GM18867 (cell line): ENCODE data around the gene FBXO46.

ENCODE experiments used
- ATAC-seq: cut with Tn5 transposase; IDR thresholded peaks from one replicate; pipeline ENCODE4 v1.9.1; 2021; ENCODE audit warnings: mild to moderate bottlenecking, moderate library complexity; ENCODE audit not compliant: unreplicated experiment

Gene FBXO46, protein sequence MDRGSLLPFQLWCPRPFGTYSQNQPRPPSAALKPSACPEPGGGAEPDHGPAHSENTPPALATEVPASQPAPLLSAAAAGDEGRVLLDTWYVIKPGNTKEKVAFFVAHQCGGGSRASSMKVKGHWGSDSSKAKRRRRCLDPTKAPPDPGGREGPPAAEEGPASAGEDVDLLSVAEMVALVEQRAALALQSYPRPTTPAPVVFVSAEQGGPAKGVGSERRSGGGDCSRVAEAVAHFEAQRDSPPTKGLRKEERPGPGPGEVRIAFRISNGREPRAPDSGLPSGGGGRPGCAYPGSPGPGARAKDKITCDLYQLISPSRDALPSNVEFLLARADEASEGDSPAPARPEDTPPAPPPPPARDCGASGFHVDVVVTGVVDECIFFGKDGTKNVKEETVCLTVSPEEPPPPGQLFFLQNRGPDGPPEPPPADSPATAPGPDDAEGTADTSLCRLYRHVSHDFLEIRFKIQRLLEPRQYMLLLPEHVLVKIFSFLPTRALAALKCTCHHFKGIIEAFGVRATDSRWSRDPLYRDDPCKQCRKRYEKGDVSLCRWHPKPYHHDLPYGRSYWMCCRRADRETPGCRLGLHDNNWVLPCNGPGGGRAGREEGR

DNA sequence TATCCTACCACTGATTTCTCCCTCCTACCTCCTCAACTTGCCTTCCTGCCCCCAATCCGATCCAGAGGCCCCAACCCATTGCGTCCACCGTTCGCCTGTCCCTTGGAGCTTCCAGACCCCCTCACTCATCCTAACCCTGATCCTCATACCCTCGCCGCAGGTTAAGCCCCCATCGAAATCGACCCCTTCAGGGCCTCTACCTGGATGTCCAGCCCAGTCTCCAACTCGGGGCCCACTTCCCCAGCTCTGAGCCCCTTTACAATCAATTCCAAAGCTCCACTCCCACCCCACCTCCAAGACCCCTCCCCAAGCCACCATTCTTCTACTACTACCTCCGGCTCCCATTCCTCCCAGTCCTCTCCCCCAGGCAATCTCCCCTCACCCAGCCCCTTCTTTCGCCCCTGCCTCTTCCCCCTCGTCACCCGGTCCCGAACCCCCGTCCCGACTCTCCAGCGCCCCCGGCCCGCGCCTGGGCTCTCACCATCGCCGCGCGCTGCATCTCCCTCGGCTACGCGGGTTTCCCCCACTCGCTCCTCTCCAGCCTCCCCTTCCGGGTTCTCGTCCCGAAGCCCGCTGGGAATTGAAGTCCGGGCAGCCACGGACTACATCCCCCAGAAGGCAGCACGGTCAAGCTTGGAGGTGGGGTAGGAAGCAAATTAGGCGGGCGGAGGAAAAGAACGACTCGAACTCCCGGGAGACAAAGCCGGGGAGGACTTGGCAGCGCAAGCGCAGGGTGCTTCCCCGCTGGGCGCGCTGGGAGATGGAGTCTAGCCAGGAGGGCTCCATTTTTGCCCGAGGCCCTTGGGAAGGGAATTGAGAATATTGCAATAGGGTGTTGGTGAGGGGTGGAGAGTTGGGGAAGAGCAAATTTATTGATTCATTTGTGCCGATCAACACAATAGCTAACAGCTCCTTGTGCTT lies at the start of gene FBXO46:
Gene FBXO46 (minus strand): TSS at position 529 of the 921 bp plus-strand sequence. CDS start 17,401 bp downstream, outside the sequence.
- peak; percentile 93 for ATAC-seq

DNA sequence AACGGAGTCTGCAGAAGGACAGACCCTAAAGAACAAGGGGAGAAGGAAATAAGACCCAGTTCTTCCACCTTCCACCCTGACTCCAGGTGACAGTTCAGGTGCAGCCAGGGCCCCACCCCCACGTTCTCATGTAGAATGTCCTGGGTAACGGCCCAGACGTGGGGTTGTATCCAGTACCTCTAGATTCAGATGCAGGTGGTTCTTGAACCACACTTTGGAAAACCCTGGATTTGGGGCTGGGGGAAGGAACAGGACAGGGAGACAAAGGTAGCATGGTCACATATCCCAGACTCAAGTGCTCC lies 49.4 kb upstream of the FBXO46 start:
- ATAC-seq: no peak

GRCh38 chr19:45779231-45780145 lies 48.8 kb upstream of the FBXO46 start:
- ATAC-seq: peak; percentile 83

GRCh38 chr19:45778010-45778661 lies 47.4 kb upstream of the FBXO46 start:
- no peak for ATAC-seq

DNA sequence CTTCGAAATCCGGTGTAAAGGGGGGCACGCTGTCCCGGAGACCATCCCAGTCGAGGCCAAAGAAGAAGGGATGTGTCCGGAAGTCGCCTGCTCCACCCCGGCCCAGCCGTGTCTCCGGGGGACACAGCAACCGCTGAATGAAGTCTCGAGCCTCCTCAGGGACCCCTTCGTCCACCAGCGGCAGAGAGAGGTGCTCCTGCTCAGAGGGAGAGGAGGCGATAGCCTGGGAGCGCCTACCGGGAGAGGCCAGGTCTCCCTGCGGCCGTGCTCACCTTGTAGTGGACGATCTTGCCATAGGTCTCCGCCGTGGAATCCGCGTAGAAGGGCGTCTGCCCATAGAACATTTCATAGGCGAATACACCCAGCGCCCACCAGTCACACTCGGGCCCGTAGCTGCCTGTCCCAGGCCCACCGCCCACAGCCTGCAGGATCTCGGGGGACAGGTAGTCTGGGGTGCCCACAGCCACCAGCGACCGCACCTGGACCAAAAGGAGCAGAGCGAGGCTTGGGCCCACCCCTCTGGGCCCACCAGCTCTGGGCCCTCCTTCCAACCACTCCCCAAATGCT lies 46.8 kb upstream of the FBXO46 start:
- no peak for ATAC-seq

GRCh38 chr19:45774765-45775164 lies 44.1 kb upstream of the FBXO46 start:
- ATAC-seq: no peak

GRCh38 chr19:45773384-45773783 lies 42.7 kb upstream of the FBXO46 start:
- no peak for ATAC-seq

- ATAC-seq: no peak
These were observed 42.2 kb upstream of the FBXO46 start for GRCh38 chr19:45772912-45773311.

- no peak for ATAC-seq
These were observed 41.6 kb upstream of the FBXO46 start for GRCh38 chr19:45772130-45772840.

DNA sequence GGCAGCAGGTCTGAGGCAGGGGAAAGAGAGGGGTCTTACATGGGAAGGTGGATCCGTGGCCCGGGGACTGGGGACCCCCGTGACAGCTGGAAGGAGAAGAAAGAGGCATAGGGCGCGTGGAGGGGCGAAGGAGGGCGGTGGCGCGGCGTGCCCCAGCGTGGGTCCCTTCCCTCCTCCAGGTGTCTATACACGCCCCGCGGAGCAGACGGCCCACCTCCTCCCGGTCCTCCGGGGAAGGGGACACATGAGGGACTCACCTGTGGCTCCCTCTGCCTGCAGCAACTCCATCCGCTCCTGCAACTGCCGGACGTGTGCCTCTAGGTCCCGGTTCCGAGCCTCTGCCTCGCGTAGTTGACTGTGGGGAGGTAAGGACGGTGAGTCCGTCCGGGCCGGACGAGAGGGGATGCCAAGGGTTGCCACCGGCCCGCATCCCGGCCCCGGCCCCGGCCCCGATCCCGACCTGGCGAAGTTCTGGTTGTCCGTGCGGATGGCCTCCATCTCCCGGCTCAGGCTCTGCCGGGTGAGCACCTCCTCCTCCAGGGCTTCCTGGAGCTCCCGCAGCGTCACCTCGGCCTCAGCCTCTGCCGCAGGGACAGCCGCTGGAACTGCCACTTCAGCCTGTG lies 40.7 kb upstream of the FBXO46 start:
- no peak for ATAC-seq

- peak; percentile 47 for ATAC-seq
These were observed 39.8 kb upstream of the FBXO46 start for GRCh38 chr19:45770192-45771101.

- peak; percentile 16 for ATAC-seq
These were observed 39.1 kb upstream of the FBXO46 start for GRCh38 chr19:45769821-45770191.

- ATAC-seq: peak; percentile 61
These were observed 38.5 kb upstream of the FBXO46 start, which contains the start of gene SIX5 for GRCh38 chr19:45768984-45769782. Gene SIX5, minus strand, starts transcription at chr19:45769252. Its CDS starts 408 bp downstream, at chr19:45768844.

- no peak for ATAC-seq
These were observed 37.9 kb upstream of the FBXO46 start for GRCh38 chr19:45768655-45768983.

DNA sequence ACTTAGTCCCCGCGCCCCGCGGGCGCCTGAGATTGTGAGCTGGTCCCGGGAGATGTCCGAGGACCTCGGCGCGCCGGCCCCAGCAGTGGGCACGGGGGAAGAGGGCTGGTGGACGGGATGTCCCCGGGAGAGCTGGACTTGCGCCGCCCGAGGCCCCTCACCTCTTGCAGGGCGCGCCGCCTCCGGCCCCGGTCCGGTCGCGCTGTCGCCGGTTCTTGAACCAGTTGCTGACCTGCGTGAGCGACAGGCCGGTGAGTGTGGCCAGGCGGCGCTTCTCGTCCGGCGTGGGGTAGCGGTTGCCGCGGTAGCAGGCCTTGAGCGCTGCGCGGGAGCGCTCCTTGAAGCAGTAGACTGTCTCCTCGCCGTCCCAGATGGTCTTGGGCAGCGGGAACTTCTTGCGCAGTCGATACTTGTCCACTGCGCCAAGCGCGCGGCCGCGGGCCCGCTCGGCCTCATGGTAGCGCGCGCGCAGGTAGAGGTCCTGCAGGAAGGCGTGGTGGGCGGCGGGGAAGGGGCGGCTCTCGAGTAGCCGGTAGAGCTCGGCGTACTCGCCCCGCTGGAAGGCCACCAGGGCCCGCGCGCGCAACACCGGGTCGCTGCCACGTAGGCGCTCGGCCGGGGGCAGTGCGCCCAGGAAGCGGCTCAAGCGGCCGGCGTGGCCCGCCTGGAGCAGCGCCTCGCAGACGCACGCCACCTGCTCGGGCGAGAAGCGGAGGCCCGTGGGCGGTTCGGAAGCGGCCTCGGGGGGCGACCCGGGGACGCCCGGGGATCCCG lies 37.4 kb upstream of the FBXO46 start:
- ATAC-seq: no peak

DNA sequence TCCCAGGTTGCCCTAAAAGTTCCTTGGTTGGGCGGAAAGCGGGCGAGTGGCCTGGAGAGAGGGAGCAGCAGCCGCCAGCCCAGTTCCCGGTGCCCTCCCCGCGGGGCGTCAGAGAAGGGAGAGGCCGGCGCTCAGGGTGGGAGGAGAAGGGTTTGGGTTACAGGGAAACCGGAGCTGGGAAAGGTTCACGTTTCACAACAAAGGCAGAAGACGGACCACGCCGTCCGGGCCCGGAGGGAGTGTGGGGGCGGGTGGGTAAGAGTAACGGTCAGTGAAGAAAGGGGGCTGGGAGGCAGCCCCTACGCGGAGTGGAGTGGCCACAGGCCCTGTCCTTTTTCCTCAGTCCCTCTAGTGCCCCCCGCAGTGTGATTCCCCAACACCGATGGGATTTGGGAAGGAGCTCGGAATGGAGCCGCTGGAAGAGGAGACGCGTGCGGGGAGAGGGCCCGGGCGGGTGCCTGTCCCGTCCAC lies 36.7 kb upstream of the FBXO46 start:
- ATAC-seq: no peak
